ENCODE results near the gene TMEM30A.

The TMEM30A gene

DNA sequence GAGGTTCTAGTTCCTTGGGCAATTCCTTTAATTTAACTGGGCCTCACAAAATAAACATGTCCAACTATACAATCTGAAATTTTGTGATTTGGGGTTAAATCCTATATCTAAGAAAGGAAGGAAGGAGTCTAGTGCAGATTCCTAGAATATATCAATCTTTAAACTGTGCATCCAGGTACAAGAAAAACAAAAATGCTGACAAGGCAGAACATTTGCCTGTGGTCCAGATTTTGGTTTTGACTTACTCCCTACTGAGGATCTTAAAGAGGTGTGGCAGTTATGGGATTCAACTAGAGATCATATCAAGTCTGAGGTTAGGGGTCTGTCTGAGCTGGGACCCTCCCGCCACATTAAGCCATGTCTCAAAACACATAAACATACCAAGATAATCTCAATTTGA is 23.3 kb downstream of the TMEM30A start:
- DNase-seq = no peak

DNA sequence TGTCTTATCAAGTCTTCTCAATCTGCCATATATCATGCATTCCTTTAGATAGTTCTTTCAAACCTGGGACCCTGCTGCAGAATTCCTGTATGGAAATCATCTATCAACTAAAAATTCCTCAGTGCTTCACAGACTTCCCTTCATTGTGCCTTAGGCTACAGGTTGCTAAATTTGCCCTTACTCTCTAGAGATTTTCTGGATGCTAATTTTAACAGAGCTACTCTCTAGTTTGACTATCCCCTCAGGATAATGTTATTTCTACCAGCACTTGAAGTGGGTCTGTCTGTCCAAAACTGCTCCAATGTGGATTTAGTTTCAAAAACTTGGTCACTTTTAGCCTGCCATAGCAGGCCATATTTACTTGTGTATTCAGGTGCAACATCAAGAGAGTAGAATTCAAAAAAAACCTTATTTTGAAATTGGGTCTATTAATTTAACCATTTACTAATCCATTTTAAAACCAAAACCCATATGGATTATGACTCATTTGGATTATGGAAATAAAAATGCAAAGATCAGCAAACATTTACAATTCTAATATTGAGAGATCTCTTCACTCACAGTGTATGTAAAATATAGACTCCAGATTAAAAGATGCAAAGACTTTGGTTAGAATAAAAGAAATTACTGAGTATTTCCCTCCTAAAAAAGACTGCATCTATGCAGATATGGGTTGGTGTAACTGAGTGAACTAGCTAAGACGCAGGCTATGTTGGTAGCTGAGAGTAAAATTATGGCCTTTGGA is 27.1 kb downstream of the TMEM30A start:
- DNase-seq = no peak

DNA sequence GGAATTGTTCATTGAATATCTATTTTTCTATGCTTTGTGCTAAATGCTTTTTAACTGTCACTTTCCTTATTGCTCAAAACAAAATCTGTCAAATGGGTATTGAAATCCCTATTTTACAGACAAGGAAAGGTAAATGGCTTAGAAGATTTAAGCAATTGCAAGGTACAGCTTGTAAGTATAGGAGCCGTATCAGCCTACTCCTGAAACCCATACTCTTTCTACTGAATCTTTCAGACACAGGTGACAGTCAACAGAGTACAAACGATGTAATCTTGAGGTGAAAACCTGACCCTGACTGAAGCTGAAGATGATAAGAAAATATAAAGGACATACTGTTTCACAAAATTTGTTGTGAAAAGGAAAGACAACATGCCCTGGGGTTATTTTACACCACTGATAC is 34.0 kb downstream of the TMEM30A start:
- DNase-seq = no peak

DNA sequence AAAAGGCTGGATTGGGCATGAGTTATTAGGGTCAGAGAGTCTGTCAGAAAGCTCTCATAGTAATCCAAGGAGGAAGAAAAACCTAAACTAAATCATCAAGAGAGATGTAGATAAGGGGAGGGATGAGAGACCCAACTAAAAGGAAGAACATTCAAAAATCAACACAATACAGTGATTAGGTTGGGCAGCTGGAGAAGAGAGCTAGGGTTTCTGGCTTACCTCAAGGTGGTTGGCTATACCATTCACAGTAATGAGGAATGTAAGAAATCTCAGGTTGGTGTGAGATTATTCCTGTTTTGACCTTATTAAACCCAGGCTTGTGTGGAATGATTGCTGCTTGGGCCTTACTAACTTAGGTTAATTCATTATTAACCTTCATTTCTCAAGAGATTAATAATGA is 34.8 kb downstream of the TMEM30A start:
- no peak for DNase-seq

DNA sequence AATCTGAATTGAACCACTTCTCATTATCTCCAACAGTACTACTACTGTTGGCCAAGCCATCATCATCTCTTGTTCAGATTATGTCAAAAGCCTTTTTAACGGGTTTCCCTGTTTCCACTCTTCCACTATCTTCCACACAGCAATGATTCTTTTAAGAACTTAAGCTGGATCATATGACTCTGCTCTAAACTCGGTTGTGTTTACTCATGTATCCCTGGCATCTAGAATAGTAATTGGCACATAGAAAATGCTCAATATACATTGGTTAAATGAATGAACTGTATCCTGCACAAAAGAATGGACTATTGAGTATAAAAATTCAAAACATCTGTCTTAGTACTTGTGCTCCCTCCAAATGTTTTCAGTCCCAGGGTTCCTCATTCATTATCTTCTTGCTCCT is 38.2 kb downstream of the TMEM30A start:
- no peak for DNase-seq

DNA sequence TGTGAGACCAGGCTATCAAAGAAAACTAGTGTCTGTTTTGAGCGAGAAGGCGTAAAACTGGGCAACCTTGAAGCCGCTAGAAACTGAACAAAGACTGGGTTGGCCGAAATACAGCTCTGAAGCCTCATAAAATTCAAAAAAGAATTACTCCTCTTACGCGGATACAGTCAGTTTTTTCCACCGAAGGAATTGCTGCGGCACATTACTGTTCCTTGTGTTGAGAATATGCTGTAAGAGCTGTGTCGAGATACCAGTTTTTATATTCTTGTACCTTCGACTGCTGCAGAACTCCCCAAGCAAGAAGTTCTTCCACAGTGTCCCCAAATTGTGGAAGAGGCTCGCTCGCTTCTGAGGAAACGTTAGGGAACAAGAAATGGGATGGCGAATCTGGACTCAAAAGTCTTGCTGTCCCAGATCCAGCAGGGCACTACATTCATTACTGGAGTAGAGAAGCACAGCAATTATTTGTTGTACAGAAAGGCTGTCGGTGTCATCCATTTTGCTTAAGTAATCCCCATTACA is 40.5 kb downstream of the TMEM30A start:
- DNase-seq = no peak

DNA sequence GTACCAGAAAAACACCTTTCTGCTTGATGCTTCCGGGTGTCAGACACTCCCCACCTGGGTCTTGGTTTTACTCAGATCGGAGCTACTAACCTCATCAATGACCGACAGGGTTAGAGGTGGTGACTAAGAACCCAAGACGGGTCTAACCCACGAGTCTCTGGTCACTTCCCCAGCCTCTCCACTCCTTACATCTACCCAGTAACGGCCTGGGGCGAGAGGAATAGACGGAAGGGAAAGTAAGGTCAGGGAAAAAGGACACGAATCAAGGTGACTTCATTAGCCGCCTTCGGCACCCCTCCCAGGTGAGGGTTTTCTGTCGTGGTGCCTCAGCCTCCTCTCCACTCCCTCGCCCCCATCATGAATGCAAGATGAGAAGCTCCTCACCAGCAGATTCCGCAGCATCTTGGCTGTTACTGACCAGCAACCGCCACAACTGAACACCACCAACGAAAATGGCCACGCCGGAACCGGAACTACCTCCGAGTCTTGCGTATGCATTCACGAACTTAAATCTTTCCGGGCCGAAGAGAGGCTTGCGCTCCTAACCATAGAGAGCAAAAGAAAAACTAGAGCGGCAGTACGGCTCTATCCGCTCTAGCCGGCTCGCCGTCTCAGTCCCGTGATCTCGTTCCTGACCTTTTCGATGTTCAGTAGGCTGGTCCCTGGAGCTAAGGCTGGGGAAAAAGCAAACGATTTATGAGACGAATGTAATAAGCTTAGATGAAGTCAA is 41.1 kb downstream of the TMEM30A start, which contains the start of gene COX7A2:
TSS of gene COX7A2 (minus strand) at position 469 of the 730 bp plus-strand sequence. CDS start at position 402, 67 bp downstream.
- DNase-seq = peak; percentile 95

DNA sequence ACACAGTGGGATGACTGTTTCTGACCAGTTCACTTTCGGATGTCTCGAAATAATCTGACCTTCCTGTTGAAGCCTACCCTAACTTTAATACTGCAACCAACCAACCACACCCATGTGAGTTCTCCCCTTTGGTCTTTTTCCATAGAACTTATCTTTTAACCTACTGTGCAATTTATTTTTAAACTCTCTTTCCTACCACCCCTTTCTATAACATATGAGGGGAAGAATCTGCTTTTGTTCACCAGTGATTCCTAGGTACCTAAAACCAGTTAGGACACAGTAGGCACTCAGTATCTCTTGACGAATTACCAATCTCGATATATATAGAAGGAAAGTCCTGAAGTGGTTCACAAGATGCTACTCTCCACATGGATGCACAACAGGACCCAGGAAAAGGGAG is 48.0 kb downstream of the TMEM30A start:
- no peak for DNase-seq

DNA sequence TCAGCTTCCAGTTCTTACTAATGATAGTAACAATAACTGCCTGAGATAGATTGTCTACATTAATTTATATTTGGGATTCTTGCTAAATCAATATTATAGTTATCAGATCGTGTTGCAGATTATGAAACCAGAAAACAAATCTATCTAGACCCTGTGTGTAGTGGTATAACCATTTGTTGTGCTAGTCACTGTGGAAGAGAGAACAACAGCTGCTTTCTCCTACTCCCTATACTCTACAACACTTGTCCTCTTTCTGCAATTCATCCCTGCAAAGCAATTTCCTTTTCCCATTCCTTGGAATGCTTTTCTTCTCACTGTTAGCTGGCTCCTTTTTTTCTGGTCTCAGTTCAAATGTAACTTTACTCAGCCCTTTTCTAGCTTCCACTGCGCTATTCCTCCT is 49.3 kb downstream of the TMEM30A start:
- no peak for DNase-seq

DNA sequence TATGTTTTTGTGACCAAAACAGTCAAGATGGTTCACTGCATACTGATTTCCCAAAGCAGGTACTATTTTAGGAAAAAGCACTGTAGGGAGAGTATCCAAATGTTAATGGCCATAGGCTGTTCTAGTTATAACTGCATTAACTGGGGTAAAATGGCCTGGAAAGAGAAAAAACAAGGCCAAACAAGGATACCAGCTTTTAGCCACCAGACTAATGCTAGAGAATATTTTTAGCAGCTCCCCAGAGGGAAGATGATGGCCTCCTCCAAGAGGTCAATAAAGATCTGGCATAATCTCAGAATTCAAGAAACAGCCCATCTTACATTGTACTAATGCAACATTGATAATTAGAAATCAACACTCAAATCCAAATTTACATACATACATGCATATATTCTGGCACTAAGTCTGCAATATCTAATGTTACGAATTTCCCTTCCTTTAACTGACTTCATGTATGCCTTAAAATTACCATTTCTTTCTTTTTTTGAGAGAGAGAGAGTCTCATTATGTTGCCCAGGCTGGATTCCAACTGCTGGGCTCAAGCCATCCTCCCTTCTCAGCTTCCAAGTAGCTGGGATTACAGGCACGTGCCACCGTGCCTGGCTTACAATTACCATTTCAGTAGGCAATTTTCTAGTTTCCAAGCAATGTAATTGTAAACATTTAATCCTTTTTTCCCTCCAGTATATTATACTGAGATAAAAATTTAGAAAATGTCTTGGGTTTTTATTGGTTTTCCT is 50.3 kb downstream of the TMEM30A start:
- DNase-seq = no peak

DNA sequence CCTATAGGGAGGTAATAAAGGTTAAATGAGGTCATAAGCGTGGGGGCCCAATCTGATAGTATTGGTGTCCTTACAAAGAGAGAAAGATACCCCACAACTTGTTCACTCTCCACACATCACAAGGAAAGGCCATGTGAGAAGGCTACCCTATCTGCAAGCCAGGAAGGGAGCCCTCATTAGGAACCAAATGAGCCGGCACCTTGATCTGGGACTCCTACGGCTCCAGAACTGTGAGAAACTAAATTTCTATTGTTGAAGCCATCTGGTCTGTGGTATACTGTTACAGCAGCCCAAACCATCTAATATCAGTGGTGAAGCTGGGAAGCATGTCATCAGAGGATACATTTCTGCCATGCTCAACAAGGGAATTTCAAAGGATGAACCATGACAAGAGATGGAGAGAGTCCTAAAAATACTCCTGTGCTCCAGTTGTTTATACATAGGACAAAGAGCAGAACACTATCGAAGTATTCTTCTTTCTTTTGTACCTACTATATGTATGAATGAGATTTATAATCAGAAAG is 51.4 kb downstream of the TMEM30A start:
- DNase-seq = no peak

DNA sequence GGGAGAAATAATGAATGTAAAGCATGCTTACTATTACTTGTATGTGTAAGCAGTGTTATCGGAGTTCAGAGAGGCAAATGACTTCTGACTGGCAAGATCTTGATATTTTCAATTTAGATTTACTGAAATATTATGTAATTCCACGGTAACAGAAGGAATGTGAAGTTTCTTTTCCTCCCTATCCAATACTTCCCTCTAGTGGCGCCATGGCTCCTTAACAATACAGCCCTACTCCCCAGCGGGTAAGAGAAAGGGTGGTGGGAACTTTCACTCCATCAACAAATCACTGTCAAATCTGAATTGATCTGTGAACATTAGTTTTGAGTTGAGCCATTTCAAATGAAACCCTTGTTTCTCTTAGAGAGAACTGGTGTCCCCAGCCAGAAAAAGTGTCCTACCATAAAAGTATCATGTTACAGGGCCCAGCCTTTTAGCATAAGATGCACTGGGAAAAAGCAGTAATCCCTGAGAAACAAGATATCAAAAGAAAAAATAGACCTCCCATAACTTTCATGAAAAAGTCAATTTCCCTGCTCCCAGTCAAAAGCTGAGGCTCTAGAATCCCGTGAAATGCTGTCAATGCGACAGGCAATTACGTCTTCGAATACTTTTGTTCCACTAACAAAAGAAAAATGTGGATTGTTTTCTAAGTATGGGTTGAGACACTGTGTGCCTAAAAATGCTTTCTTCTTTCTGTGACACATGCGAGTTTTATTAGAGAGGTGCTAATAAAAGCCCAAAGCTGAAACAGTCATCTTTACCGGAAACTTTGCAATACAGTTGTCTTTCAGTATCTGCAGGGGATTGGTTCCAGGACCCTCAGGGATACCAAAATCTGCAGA is 53.9 kb downstream of the TMEM30A start:
- no peak for DNase-seq

DNA sequence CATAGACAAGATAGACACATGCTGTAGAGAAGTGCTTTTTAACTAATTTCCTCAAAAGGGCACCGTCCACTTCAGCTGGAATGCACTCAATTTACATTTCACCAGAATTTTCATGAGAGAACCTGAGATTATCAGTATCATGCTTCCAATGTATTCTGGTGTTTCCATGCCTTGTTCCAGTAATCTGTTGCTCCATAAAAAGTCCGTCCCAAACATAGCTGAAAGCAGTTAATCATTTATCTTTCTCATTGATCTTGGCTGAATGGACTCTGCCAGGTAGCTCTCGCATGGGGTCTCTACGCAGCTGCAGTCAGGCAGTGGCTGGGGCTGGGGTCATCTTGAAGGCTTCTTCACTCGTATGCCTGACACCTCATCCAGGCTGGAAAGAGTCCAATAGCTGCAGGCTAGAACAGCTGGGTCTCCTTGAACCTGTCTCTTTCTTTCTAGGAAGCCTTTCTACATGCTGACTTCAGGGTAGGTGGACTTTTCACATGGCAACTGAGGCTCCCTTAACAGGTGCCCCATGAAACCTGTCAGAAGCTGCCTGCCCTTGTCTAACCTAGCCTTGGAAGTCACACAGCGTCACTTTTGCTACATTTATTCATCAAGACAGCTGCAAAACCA is 60.2 kb downstream of the TMEM30A start:
- no peak for DNase-seq

DNA sequence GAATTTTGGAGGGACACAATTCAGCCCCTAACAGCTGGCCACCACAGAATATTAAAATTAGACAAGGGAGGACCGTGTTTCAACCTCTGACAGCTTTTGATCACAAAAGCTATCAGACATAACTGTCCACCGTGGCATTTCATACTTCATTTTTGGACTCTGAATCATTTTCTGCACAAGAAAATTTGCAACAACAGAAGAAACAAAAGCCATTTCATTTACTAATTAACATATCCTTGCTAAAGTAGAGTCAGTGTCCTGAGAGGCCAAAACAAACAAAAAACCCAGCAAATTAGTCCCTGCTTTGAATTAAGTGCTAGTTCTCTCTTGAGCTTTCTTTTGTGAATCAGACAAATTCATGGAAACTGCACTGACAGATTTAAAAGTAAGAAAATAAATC is 61.2 kb downstream of the TMEM30A start:
- DNase-seq = no peak

DNA sequence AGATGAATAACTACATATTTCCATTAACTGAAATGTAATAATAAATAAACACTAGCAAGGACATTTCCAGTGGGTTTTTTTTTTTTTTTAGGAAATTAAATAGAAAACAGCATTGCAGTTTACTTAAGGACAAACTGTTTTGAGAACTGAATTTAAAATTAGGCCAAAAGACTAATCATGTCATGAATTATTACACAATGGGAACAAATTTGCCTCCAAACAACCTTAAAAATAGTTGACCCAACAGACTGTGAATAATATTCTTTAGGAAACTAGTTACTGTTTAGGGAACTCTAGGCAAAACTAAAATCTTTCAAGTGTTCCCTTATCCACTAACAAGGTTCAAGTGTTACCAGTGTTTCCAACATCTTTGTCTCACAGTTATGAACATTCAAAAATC is 62.3 kb downstream of the TMEM30A start:
- DNase-seq = no peak

DNA sequence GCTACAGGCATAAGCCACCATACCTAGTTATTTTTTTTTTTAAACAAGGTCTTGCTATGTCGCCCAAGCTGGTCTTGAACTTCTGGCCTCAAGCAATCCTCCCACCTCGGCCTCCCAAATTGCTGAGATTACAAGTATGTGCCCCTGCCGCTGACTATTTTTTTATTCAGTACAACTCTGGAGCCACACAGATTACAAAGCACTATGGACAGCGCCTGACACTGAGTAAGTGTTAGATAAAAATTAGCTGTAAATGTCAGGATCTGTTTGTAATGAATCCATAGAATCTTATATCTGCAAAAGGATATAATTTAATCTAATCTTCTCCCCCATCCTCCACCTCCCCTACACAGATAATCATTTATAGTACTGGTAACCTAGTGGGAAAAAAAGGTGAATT is 63.5 kb downstream of the TMEM30A start:
- no peak for DNase-seq

DNA sequence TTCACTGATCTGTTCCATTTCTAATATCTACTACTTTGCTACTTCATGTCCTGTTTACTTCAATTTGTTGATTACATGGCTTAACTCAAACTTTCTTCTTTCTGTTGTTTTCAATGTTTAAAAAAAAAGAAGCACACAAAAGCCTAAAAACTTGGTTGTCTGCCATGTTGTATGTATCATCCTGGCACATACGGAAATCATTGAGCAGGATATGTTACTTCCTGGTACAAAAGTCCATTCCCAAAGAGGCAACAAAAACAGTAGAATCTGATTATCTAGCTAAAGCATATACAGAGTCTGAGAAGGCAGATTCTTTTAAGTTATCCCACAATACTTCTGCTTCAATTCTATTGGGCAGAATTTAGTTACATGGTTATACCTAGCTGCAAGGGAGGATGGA is 64.2 kb downstream of the TMEM30A start:
- no peak for DNase-seq

DNA sequence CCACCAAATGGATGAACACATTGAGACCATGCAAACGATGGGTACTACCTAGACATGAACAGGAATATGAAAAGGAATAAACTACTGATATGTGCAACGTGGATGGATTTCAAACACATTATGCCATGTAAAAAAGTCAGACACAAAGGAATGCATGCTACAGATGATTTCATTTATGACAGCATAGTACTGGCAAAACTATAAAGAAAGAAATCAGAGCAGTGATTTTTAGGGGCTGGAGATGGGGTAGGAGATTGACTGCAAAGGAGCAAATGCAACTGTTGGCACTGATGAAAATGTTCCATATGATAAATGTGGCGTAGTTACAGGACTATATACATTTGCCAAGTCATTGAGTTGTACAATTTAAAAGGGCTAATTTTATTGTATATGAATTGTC is 65.3 kb downstream of the TMEM30A start:
- no peak for DNase-seq

DNA sequence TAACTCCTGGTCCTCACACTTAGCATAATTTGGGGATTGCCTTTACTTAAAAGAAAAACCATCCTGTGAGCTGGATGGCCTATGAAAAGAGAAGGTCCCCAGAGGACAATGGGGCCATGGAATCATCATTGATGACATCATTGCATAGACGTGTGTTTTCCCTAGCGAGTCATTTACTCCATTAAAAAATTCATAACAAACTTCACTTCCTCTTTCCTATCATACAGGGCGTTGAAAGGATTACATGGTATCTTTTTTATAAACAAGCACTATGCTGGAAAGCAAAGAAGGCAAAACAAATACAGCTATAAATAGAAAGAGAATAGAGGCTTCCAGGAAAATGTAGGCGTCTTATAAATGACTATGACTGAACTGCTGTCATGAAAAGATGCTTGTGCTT is 67.4 kb downstream of the TMEM30A start:
- DNase-seq = no peak

DNA sequence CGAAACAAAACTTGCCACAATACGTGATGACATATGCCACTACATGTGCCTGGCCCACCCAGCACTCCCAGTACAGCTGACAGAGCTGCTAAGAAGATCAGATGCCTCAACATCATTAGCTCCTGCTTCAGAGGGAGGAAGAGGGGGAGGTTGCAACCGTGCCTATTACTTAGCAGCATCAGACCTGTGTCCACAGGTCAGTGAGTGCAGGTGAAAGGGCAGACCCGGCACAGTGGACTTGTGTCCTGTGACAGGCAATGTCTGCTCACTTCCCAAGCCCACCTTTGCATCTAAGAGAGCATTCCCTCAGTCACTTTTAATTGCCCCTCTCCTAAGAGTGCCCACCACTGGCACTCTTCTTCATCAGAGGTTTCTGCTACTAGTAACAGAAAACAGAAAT is 69.3 kb downstream of the TMEM30A start:
- no peak for DNase-seq

DNA sequence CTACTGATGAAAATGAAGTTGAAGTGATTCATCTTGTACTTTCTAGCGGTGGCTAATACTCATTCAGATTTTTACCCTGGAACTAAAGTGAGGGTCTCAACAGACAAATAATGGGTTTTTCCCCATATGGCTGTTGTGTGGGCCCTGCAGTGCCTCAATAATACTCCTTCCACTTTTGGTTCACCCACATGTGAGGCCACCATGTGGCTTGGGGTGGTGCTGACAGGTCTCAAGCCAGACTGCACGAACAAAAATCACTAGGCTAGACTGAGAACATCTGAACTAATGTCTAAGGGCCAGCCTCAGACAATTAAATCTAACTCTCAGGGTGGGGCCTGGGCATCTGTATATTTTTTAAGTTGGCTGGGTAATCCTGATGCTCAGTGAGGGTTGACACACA is 70.9 kb downstream of the TMEM30A start:
- no peak for DNase-seq

DNA sequence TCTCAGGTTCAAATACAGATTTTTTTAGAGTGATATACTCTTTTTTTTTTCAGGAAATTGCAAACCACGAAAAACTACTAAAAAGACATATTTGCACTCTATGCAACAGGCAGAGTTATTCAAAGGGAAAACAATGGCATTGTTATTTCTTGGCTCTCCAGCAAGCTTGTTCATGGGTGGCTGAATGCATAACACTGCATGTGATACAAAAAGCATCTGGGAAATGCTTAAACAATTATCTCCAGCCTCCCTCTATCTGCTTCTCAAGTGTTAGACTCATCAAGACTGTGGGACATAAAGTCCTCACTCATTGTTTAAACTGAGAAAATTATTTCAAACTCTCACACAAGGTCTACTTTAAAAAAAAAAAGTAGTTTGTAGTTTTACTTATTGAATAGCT is 71.5 kb downstream of the TMEM30A start:
- DNase-seq = no peak

All from activated CD4-positive, alpha-beta T cell treated with anti-CD3 and anti-CD28 coated beads, Interleukin-2, amount 50 U/mL, for 16 hours (primary cell).